ENCODE results near the gene REV3L.

Gene REV3L

DNA sequence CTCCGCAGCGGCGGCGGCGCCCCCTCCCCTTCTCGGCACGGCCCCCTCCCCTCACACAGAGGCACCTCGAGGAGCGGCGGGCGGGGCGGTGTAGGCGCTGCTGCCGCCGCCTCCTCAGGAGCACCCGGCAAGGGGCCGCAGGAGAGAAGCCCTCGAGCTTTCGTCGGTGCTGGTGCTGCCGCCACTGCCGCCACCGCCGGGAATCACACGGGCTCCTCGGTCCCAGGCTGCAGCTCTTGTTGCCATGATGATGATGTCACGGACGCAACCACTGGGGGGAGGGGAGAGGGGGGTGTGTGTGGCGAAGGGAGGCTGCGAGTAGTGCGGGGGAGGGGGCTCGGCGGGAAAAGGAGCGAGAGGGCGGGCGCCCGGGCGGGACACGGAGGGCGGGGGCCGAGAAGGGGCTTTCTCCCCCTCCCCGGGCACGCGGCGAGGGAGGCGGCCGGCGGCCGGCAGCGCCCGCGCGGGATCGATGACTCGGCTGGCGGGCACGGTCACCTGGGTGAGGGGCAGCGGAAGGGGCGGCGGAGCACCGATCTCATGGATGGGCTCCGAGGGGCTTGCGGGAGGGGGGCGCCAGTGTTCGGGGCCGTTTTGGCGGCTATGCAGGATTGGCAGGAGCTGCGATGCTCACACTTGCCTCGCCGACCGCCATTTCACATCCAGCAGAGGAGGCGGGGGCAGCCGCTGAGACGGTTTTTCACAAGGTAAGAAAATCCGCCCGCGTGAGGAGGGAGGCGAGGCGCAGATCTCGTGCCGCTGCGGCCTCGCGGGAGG lies at the start of gene REV3L:
Gene REV3L, minus strand, starts transcription at position 260 of the 777 bp plus-strand sequence. CDS start 330 bp downstream, outside the sequence.
- Histone ChIP-seq H3K27me3 (ENCODE audit: insufficient read depth, low read depth, severe bottlenecking) (no peaks in the 10 kb centered on the region), H3K9me3 (ENCODE audit: severe bottlenecking) (no peaks in the 10 kb centered on the region), H3K27ac (peak within 1 kb of the TSS; percentile 99), H3K36me3 (peaks cover 8% of the 10 kb centered on the region), H3K4me3 (ENCODE audit: low read depth, low read length) (peak within 1 kb of the TSS; percentile 96)
- peak; percentile 97 for DNase-seq
- TF ChIP-seq, protein P1, sequence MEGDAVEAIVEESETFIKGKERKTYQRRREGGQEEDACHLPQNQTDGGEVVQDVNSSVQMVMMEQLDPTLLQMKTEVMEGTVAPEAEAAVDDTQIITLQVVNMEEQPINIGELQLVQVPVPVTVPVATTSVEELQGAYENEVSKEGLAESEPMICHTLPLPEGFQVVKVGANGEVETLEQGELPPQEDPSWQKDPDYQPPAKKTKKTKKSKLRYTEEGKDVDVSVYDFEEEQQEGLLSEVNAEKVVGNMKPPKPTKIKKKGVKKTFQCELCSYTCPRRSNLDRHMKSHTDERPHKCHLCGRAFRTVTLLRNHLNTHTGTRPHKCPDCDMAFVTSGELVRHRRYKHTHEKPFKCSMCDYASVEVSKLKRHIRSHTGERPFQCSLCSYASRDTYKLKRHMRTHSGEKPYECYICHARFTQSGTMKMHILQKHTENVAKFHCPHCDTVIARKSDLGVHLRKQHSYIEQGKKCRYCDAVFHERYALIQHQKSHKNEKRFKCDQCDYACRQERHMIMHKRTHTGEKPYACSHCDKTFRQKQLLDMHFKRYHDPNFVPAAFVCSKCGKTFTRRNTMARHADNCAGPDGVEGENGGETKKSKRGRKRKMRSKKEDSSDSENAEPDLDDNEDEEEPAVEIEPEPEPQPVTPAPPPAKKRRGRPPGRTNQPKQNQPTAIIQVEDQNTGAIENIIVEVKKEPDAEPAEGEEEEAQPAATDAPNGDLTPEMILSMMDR (IDR thresholded peaks at IDR 0.05; ENCODE audit: low read depth, low read length), result no peak

GRCh38 chr6:111531185-111531584 lies 48.2 kb upstream of the REV3L start:
- H3K36me3 ChIP-seq, result no peaks in the 10 kb centered on the region
- H3K9me3 ChIP-seq (ENCODE audit: severe bottlenecking), result no peaks in the 10 kb centered on the region
- H3K27ac ChIP-seq, result no peak overlapping the region
- DNase-seq, result no peak
- H3K27me3 ChIP-seq (ENCODE audit: insufficient read depth, low read depth, severe bottlenecking), result no peaks in the 10 kb centered on the region
- no peak overlapping the region for H3K4me3 ChIP-seq (ENCODE audit: low read depth, low read length)
- TF ChIP-seq, protein P1 (IDR thresholded peaks at IDR 0.05; ENCODE audit: low read depth, low read length), result no peak

DNA sequence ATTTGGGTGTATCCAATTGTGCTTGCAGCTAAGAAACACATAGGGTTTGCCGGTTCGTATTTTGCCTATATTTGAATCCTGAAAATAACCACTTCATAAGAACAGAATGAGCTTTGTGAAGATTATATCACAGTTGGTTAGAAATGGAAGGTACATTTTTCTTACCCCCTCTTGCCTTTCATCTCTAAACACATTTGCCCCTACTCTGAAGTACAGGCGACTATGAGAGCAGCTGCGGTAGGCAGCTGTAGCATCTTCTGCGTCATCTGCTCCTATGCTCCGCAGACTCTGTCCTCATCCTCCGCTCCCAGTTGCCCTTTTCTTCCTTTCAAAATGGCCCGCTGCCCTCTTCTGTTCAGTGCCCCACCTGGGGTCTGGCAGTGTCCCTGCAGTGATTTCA lies 47.6 kb upstream of the REV3L start:
- Histone ChIP-seq H3K4me3 (ENCODE audit: low read depth, low read length) (no peak overlapping the region), H3K36me3 (no peaks in the 10 kb centered on the region), H3K27ac (no peak overlapping the region), H3K27me3 (ENCODE audit: insufficient read depth, low read depth, severe bottlenecking) (no peaks in the 10 kb centered on the region), H3K9me3 (ENCODE audit: severe bottlenecking) (no peaks in the 10 kb centered on the region)
- no peak for DNase-seq
- TF ChIP-seq, protein P1 (IDR thresholded peaks at IDR 0.05; ENCODE audit: low read depth, low read length), result no peak

- Histone ChIP-seq H3K9me3 (ENCODE audit: severe bottlenecking) (no peaks in the 10 kb centered on the region), H3K27ac (no peak overlapping the region), H3K27me3 (ENCODE audit: insufficient read depth, low read depth, severe bottlenecking) (no peaks in the 10 kb centered on the region), H3K4me3 (ENCODE audit: low read depth, low read length) (no peak overlapping the region), H3K36me3 (no peaks in the 10 kb centered on the region)
- no peak for DNase-seq
- TF ChIP-seq, protein P1 (IDR thresholded peaks at IDR 0.05; ENCODE audit: low read depth, low read length), result no peak
These were observed 47.2 kb upstream of the REV3L start for GRCh38 chr6:111530218-111530617.

DNA sequence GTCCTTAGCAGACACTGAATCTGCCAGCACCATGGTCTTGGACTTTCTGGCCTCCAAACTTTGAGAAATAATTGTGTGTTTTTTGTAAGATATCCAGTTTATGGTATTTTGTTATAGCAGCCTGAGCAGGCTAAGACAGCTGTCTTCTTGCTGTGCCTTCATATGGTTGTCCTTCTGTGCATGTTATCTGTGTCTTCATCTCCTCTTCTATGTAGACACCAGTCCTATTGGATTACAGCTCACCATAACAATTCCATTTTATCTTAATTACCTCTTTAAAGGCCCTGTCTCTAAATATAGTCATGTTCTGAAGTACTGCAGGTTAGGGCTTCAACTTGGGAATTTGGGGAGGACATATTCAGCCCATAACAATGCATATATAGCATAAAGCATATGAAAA lies 44.3 kb upstream of the REV3L start:
- H3K9me3 ChIP-seq (ENCODE audit: severe bottlenecking), result no peaks in the 10 kb centered on the region
- H3K27me3 ChIP-seq (ENCODE audit: insufficient read depth, low read depth, severe bottlenecking), result no peaks in the 10 kb centered on the region
- no peak for DNase-seq
- no peaks in the 10 kb centered on the region for H3K36me3 ChIP-seq
- no peak overlapping the region for H3K27ac ChIP-seq
- H3K4me3 ChIP-seq (ENCODE audit: low read depth, low read length), result no peak overlapping the region
- TF ChIP-seq, protein P1 (IDR thresholded peaks at IDR 0.05; ENCODE audit: low read depth, low read length), result no peak

GRCh38 chr6:111524735-111525134 lies 41.7 kb upstream of the REV3L start:
- no peaks in the 10 kb centered on the region for H3K9me3 ChIP-seq (ENCODE audit: severe bottlenecking)
- TF ChIP-seq, protein P1 (IDR thresholded peaks at IDR 0.05; ENCODE audit: low read depth, low read length), result no peak

More at GRCh38 chr6:111524735-111525134, 41.7 kb upstream of the REV3L start:
- H3K27me3 ChIP-seq (ENCODE audit: insufficient read depth, low read depth, severe bottlenecking), result no peaks in the 10 kb centered on the region
- DNase-seq, result no peak
- H3K4me3 ChIP-seq (ENCODE audit: low read depth, low read length), result no peak overlapping the region
- H3K36me3 ChIP-seq, result no peaks in the 10 kb centered on the region
- no peak overlapping the region for H3K27ac ChIP-seq
